WERI-Rb-1 (cell line): ENCODE measurements around the gene KIF13A.

Experiments
- DNase-seq: peaks from one replicate; pipeline ENCODE4 v3.0.0-alpha.2; 2020
- H3K27ac ChIP-seq: fragments of 250-450 bp; sonication (Bioruptor Pico); 2 replicates; pipeline ENCODE4 v1.5.1; 2020; ENCODE audit warnings: mild to moderate bottlenecking, moderate library complexity
- H3K27me3 ChIP-seq: fragments of 250-450 bp; sonication (Bioruptor Pico); 2 replicates; pipeline ENCODE4 v1.5.1; 2021; ENCODE audit warnings: mild to moderate bottlenecking, low read depth, moderate library complexity; ENCODE audit not compliant: insufficient read depth, severe bottlenecking
- H3K36me3 ChIP-seq: fragments of 250-450 bp; sonication (Bioruptor Pico); 2 replicates; pipeline ENCODE4 v1.5.1; 2020; ENCODE audit warnings: mild to moderate bottlenecking, moderate library complexity
- H3K4me3 ChIP-seq: 2 replicates; pipeline ENCODE4 v1.5.1; 2011; ENCODE audit warnings: low read depth, mild to moderate bottlenecking, control low read depth, low read length
- H3K9me3 ChIP-seq: fragments of 250-450 bp; sonication (Bioruptor Pico); 2 replicates; pipeline ENCODE4 v1.5.1; 2021; ENCODE audit warnings: mild to moderate bottlenecking, moderate library complexity; ENCODE audit not compliant: severe bottlenecking
- CTCF ChIP-seq: IDR thresholded peaks from 2 replicates; pipeline ENCODE4 v1.5.1; 2011; ENCODE audit warnings: low read depth, mild to moderate bottlenecking, control low read depth, inconsistent platforms, low read length

KIF13A gene

GRCh38 chr6:17714177-17714576 lies 273.3 kb downstream of the KIF13A start:
- Histone ChIP-seq H3K4me3 (no peak overlapping the region), H3K27me3 (no peaks in the 10 kb centered on the region), H3K27ac (no peak overlapping the region), H3K36me3 (no peaks in the 10 kb centered on the region), H3K9me3 (no peaks in the 10 kb centered on the region)
- TF ChIP-seq CTCF, result no peak
- DNase-seq, result no peak

GRCh38 chr6:17712576-17712975 lies 274.9 kb downstream of the KIF13A start:
- Histone ChIP-seq H3K27me3 (no peaks in the 10 kb centered on the region), H3K36me3 (no peaks in the 10 kb centered on the region), H3K9me3 (no peaks in the 10 kb centered on the region), H3K4me3 (no peak overlapping the region), H3K27ac (no peak overlapping the region)
- DNase-seq, result no peak
- TF ChIP-seq CTCF, result no peak

- H3K27me3 ChIP-seq, result no peaks in the 10 kb centered on the region
- no peak for DNase-seq
- H3K27ac ChIP-seq, result no peak overlapping the region
- no peak overlapping the region for H3K4me3 ChIP-seq
- no peak for TF ChIP-seq CTCF
- no peaks in the 10 kb centered on the region for H3K9me3 ChIP-seq
- H3K36me3 ChIP-seq, result peaks cover 10% of the 10 kb centered on the region
Measured at GRCh38 chr6:17710331-17710730, 277.1 kb downstream of the KIF13A start.

GRCh38 chr6:17709476-17709875 lies 278.0 kb downstream of the KIF13A start:
- Histone ChIP-seq H3K9me3 (no peaks in the 10 kb centered on the region), H3K27ac (no peak overlapping the region), H3K27me3 (no peaks in the 10 kb centered on the region), H3K4me3 (no peak overlapping the region), H3K36me3 (peaks cover 15% of the 10 kb centered on the region)
- DNase-seq, result no peak
- no peak for TF ChIP-seq CTCF
